ENCODE measurements around the gene GRID1.
"Not testable (repeated sequence)": the region's sequence is repeated elsewhere in the genome, so short reads cannot be mapped to it uniquely, and the experiment has no call there.

The GRID1 gene

DNA sequence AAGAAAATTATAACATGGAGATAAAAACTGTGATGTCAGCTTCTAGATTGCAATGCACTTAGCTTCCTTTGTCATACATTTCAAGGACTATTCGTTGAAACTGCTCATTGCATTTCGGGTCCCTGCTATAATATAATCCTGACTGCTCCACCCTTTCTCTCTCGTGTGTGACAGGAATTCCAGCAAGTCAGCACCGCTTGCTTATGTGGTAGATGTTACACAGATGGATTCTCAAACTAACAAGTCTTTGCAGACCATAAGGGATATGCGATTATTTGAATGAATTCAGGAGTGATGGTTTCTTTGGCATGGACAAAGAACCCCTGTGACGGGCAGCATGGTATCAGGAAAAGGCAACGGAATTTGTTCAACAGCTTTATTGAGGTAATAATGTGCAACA, 184.0 kb downstream of the GRID1 start:
- DNase-seq: no peak

GRCh38 chr10:86182150-86182549, 184.4 kb downstream of the GRID1 start:
- no peak for DNase-seq

GRCh38 chr10:86180861-86181260, 185.7 kb downstream of the GRID1 start:
- DNase-seq: no peak

GRCh38 chr10:86179961-86180360, 186.6 kb downstream of the GRID1 start:
- no peak for DNase-seq

DNA sequence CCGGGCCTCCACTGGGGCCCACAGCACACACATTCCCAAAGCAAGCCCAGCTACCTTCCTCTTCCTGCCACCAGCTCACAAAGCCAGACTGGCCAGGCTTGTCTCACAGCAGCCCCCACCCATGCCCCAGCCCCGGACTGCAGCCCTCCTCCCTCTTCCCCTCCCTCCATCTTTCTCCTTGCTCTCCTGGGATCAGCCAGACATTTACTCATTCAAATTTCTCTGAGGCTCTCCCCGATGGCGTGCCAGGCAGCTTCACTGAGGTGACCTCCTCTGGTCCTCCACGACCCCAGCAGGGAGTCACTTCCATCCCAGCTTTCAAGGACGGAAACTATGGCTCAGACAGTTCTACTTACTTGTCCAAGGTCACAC, 187.5 kb downstream of the GRID1 start:
- no peak for DNase-seq

DNA sequence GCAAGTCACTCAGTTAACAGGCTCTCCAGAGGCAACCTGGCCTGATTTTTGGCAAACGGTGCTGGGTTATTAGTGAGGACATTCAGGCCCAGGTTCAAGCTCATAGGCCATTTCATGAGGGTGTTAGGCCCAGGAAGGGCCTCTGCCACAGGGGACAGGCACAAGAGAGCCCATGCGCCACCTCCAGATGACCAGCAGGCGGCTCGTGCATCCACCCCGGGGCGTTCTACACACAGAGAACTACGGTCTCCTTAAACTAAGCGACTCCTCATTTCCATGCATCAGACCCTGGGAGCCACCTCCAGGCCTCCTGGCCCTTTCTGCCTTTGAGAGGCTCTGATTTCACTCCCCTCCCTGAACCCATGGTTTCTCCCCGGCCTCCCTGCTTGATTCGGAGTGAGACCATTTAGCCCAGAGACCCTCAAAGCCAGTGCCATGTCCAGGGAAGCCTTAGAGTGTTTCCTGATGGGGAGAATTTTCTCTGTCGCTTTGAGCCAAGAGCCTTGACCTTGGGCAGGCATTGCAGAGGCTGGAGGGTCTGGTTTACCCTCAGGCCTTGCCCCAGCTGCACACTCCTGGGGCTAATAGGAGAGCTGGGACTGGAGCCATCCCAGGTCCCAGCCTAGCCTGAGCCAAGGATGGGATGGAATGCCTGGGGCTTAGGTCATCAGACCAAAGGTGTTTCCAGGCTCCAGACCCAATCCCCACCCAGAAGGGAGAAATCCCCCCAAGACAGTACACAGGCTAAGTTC, 188.0 kb downstream of the GRID1 start:
- DNase-seq: no peak

GRCh38 chr10:86177537-86178155, 188.9 kb downstream of the GRID1 start:
- DNase-seq: no peak

DNA sequence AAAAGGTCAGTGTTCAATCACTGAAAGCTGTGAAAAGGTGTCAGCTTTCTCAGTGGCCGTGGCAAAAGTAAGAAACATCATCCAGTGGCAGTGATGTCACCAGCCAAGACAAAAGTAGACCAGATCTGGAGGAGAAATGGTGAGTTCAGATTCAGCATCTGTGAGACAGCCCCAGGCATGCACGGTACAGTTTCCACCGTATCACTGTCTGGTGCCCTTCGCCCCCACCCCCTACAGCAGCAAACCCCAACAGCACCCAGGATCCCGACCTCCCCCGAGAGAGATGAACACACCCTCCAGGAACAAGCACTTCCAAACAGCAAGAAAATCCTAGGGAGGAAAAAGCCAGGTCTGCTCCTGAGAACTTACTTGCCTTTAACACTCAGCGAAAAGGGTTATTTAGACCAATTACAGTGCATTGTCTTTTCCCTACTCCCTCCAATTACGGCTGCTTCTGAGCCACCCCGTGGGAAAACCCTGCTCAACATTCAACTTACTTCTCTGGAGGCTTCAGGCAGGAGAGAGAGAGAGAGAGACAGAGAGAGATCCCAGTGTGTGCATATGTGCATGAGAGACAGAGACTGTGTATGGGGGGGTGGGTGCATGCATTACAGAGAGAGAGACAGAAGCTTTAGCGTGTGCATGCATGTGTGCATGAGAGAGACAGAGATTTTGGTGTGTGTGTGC, 189.6 kb downstream of the GRID1 start:
- no peak for DNase-seq

GRCh38 chr10:86175476-86175875, 191.1 kb downstream of the GRID1 start:
- not testable (repeated sequence) for DNase-seq

DNA sequence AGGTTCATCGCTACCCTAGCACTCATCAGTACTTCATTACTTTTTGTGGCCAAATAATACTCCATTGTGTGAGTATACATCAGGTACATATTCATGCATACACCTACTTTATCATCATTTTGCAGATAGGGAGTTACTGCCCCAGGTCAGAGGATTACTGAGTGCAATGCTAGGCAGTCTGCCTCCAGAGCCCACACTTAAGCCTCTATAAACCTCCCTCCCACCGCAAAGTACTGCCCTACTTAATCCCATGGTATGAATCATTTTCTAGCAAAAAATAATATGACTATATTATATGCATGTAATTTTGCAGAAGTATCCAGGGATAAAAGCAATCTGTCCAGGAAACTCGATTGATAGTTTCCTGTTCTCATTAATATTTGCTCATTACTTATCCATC, 194.3 kb downstream of the GRID1 start:
- no peak for DNase-seq

DNA sequence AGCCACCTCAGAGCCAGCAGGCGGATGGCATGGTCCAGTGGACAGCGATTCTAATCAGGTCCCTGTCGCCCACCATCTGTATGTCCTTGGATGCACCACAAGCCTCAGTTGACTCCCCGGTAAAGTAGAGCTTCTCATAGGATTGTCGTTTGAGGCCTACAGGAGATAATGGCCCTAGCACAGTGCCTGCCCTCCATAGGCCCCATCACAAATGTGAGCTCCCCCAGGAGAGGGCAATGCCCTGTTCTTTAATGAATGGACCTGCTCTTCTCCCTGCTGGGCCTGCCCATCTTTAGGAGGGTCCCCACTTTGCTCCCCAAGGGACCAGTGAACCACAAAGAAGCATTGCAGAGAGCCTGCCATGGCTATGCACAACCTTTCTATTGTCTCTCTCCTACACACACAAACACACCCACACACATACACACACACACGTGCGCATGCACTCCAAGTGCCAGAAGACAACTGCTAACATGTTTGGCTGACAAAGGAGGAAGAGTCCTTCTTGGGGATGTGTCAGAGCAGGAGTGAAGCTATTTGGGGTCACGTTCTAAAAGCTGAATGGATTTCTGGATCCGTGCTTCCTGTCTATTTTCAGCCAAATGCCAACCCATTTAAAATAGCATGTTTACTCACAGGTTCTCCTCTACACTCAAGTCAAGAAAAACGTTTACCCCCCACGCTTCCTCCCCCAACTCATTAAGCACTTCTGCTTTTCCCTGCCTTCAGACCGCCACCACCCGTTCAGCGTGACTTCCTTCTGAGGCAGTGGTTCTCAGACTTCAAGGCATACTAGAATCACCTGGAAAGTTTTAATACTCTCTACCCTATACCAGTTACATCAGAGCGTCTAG, 196.1 kb downstream of the GRID1 start:
- no peak for DNase-seq

GRCh38 chr10:86169506-86170254, 196.9 kb downstream of the GRID1 start:
- DNase-seq: no peak

GRCh38 chr10:86169066-86169465, 197.5 kb downstream of the GRID1 start:
- no peak for DNase-seq

- no peak for DNase-seq
Observed at GRCh38 chr10:86168256-86168655, 198.3 kb downstream of the GRID1 start.

GRCh38 chr10:86167762-86168128, 198.8 kb downstream of the GRID1 start:
- DNase-seq: no peak

GRCh38 chr10:86167121-86167761, 199.4 kb downstream of the GRID1 start:
- DNase-seq: no peak

GRCh38 chr10:86165666-86166065, 200.9 kb downstream of the GRID1 start:
- no peak for DNase-seq

GRCh38 chr10:86164960-86165630, 201.5 kb downstream of the GRID1 start:
- no peak for DNase-seq

- DNase-seq: no peak
Observed at GRCh38 chr10:86164174-86164774, 202.3 kb downstream of the GRID1 start.

DNA sequence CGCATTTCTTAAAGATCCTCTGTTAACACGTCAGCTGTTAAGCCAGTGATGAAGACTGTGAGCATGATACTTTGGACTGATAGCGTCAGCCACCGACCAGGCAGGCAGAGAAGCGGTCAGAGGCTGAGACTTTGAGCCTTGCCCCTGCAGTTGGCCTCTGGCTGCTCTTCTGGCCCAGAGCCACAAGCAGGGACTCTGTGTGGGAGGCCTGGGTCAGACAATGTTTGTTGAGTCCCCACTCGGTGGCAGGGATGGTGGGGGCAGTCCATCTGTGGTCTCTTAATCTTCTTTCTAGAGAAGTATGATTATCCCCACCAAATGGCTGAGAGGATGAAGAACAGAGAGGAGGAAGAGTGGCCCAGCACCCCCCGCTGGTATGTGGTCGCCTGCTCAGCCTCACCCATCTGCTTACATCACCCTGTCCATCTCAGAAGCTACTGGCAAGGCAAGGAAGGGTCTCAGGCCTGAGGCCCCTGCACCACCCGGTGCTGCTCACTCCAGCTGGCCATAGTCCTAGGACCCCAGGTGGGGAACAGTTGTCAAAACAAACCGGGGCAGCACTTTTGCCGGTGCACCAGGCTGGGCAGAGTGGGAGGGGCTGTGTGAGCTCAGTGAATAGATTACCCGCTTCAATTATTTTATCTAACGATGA, 202.9 kb downstream of the GRID1 start:
- no peak for DNase-seq

All from T-helper 2 cell (primary cell).